ENCODE data around the gene CYP26C1.

CYP26C1 gene

GRCh38 chr10:93096901-93097300 is 36.3 kb downstream of the CYP26C1 start:
- H3K4me2 ChIP-seq (ENCODE audit: low read length): no peak overlapping the region

GRCh38 chr10:93097386-93097785 is 36.8 kb downstream of the CYP26C1 start:
- Histone ChIP-seq H3F3A (ENCODE audit: insufficient read depth, low read length) (no peaks in the 10 kb centered on the region), H2AFZ (ENCODE audit: low read length) (no peak overlapping the region), H3K9me2 (ENCODE audit: low read depth, low read length) (no peaks in the 10 kb centered on the region), H3K27ac (ENCODE audit: low read depth, low read length, poor library complexity, severe bottlenecking) (no peak overlapping the region), H3K9ac (ENCODE audit: low read length) (no peak overlapping the region), H3K4me3 (ENCODE audit: low read depth, low read length, poor library complexity, severe bottlenecking) (no peak overlapping the region), H3K27me3 (ENCODE audit: insufficient read depth, low read length) (no peaks in the 10 kb centered on the region), H3K36me3 (ENCODE audit: insufficient read depth, low read length) (no peaks in the 10 kb centered on the region), H3K4me2 (ENCODE audit: low read length) (no peak overlapping the region), H3K4me1 (ENCODE audit: insufficient read depth, low read length, severe bottlenecking) (no peaks in the 10 kb centered on the region), H4K20me1 (ENCODE audit: insufficient read depth, low read length) (no peaks in the 10 kb centered on the region), H3K9me3 (ENCODE audit: low read length) (no peaks in the 10 kb centered on the region), H3K79me2 (ENCODE audit: insufficient read depth, low read length) (no peaks in the 10 kb centered on the region)
- TF ChIP-seq EZH2 (IDR thresholded peaks at IDR 0.05; ENCODE audit: borderline replicate concordance, low read length) (no peak), CTCF (IDR thresholded peaks at IDR 0.05; ENCODE audit: low read length) (no peak)

More at GRCh38 chr10:93096901-93097300, 36.3 kb downstream of the CYP26C1 start:
- Histone ChIP-seq H3K9me3 (ENCODE audit: low read length) (no peaks in the 10 kb centered on the region), H3K27ac (ENCODE audit: low read depth, low read length, poor library complexity, severe bottlenecking) (no peak overlapping the region), H3K27me3 (ENCODE audit: insufficient read depth, low read length) (no peaks in the 10 kb centered on the region), H3K9me2 (ENCODE audit: low read depth, low read length) (no peaks in the 10 kb centered on the region), H3K4me3 (ENCODE audit: low read depth, low read length, poor library complexity, severe bottlenecking) (no peak overlapping the region), H3K36me3 (ENCODE audit: insufficient read depth, low read length) (no peaks in the 10 kb centered on the region), H4K20me1 (ENCODE audit: insufficient read depth, low read length) (no peaks in the 10 kb centered on the region), H3K9ac (ENCODE audit: low read length) (no peak overlapping the region), H3K4me1 (ENCODE audit: insufficient read depth, low read length, severe bottlenecking) (no peaks in the 10 kb centered on the region), H3F3A (ENCODE audit: insufficient read depth, low read length) (no peaks in the 10 kb centered on the region), H2AFZ (ENCODE audit: low read length) (no peak overlapping the region), H3K79me2 (ENCODE audit: insufficient read depth, low read length) (no peaks in the 10 kb centered on the region)
- TF ChIP-seq CTCF (IDR thresholded peaks at IDR 0.05; ENCODE audit: low read length) (no peak), EZH2 (IDR thresholded peaks at IDR 0.05; ENCODE audit: borderline replicate concordance, low read length) (no peak)

- H3K79me2 ChIP-seq (ENCODE audit: insufficient read depth, low read length): no peaks in the 10 kb centered on the region
- H3K27me3 ChIP-seq (ENCODE audit: insufficient read depth, low read length): no peaks in the 10 kb centered on the region
- no peak overlapping the region for H3K4me3 ChIP-seq (ENCODE audit: low read depth, low read length, poor library complexity, severe bottlenecking)
- no peak for TF ChIP-seq EZH2 (IDR thresholded peaks at IDR 0.05; ENCODE audit: borderline replicate concordance, low read length)
- TF ChIP-seq CTCF (IDR thresholded peaks at IDR 0.05; ENCODE audit: low read length): no peak
- H3K4me1 ChIP-seq (ENCODE audit: insufficient read depth, low read length, severe bottlenecking): no peaks in the 10 kb centered on the region
- no peaks in the 10 kb centered on the region for H3K9me3 ChIP-seq (ENCODE audit: low read length)
- no peaks in the 10 kb centered on the region for H3F3A ChIP-seq (ENCODE audit: insufficient read depth, low read length)
- H3K9ac ChIP-seq (ENCODE audit: low read length): no peak overlapping the region
- H3K27ac ChIP-seq (ENCODE audit: low read depth, low read length, poor library complexity, severe bottlenecking): no peak overlapping the region
- no peaks in the 10 kb centered on the region for H3K9me2 ChIP-seq (ENCODE audit: low read depth, low read length)
- no peaks in the 10 kb centered on the region for H3K36me3 ChIP-seq (ENCODE audit: insufficient read depth, low read length)
- no peak overlapping the region for H3K4me2 ChIP-seq (ENCODE audit: low read length)
- no peak overlapping the region for H2AFZ ChIP-seq (ENCODE audit: low read length)
- H4K20me1 ChIP-seq (ENCODE audit: insufficient read depth, low read length): no peaks in the 10 kb centered on the region
These were observed 38.2 kb downstream of the CYP26C1 start for GRCh38 chr10:93098816-93099215.
